HepG2 (cell line): ENCODE results near the gene CNMD. TPM values are rescaled to one million over a fixed set of nuclear protein-coding genes. Genes with fewer than 3 reads are reported as not detected.

ENCODE experiments used
- ATAC-seq: fragments of 200-7000 bp; cut with Tn5 transposase; 3 replicates; pipeline ENCODE4 v1.9.1; 2020; ENCODE audit warnings: mild to moderate bottlenecking, moderate library complexity
- BruUV-seq: library from RNA; stranded (reverse); fragments of 400-500 nt; replicated peaks from 2 replicates; lab custom pipeline; 2021; lab: Mats Ljungman, UMichigan
- CTCF ChIA-PET: fragments of 300-600 bp; formaldehyde crosslinking; extraction: SDS; loops from one replicate; lab custom pipeline; 2021; ENCODE audit warnings: low total read pairs, inconsistent platforms, low intra/inter-chr PET ratio; lab: Yijun Ruan, JAX
- POLR2A ChIA-PET: fragments of 350-600 bp; sonication (Branson Sonifier 250); formaldehyde crosslinking; loops from one replicate; lab custom pipeline; 2020; ENCODE audit warnings: antibody characterized with exemption, inconsistent platforms; lab: Yijun Ruan, JAX
- DNase-seq: peaks from one replicate; pipeline ENCODE4 v3.0.0-alpha.2; 2015; ENCODE audit warnings: low spot score
- FAIRE-seq: peaks from 3 replicates; lab custom pipeline; 2011; peaks lifted over from hg19 to GRCh38; lab: Jason Lieb, UNC
- H2AFZ ChIP-seq: one replicate; pipeline ENCODE4 v1.6.1; 2011; ENCODE audit warnings: low read length, inconsistent platforms
- H3K27ac ChIP-seq: fragments of 300-600 bp; 3 replicates; pipeline ENCODE4 v1.8.0; 2011; ENCODE audit warnings: mixed run types, mild to moderate bottlenecking, mixed read lengths, low read length, inconsistent platforms; ENCODE audit not compliant: insufficient read depth; ENCODE audit errors: extremely low read length
- H3K27me3 ChIP-seq, 2 experiments: fragments of 200-600 bp in 1 of 2; 2 replicates in 1 of 2; 3 replicates in 1 of 2; pipeline versions ENCODE4 v1.6.0 to v1.8.0; 2011; ENCODE audit warnings: low read length in 2 of 2, mild to moderate bottlenecking in 2 of 2, moderate library complexity in 2 of 2, inconsistent platforms in 1 of 2; ENCODE audit not compliant: insufficient read depth in 2 of 2, control insufficient read depth in 1 of 2
- H3K36me3 ChIP-seq, 2 experiments: fragments of 200-600 bp in 1 of 2; replicated peaks in 1 of 2; 2 replicates in 1 of 2; 3 replicates in 1 of 2; pipeline versions ENCODE4 v1.5.1 to v1.8.0; 2011; ENCODE audit warnings: low read length in 2 of 2, inconsistent platforms in 1 of 2; ENCODE audit not compliant: insufficient read depth in 2 of 2, control insufficient read depth in 1 of 2
- H3K4me1 ChIP-seq: 2 replicates; pipeline ENCODE4 v1.5.1; 2012; ENCODE audit warnings: low read length, inconsistent platforms; ENCODE audit not compliant: insufficient read depth
- H3K4me2 ChIP-seq: 2 replicates; pipeline ENCODE4 v1.6.0; 2011; ENCODE audit warnings: low read depth, low read length, inconsistent platforms
- H3K4me3 ChIP-seq, 3 experiments: fragments of 200-600 bp in 1 of 3; sonication (generic), shearing (Covaris generic) in 1 of 3; replicated peaks in 1 of 3; 2 replicates each; pipeline ENCODE4 v1.5.1; 2011 to 2016; ENCODE audit warnings: low read length in 3 of 3, inconsistent platforms in 2 of 3, low read depth in 2 of 3, mild to moderate bottlenecking in 2 of 3, control low read depth in 1 of 3, mixed read lengths in 1 of 3; ENCODE audit not compliant: insufficient read depth in 1 of 3
- H3K79me2 ChIP-seq: one replicate; pipeline ENCODE4 v1.6.1; 2011; ENCODE audit warnings: low read length, inconsistent platforms; ENCODE audit not compliant: insufficient read depth
- H3K9ac ChIP-seq: 2 replicates; pipeline ENCODE4 v1.6.0; 2011; ENCODE audit warnings: mild to moderate bottlenecking, low read depth, low read length, inconsistent platforms; ENCODE audit not compliant: insufficient read depth
- H3K9me3 ChIP-seq: 2 replicates; pipeline ENCODE4 v1.5.1; 2012; ENCODE audit warnings: mild to moderate bottlenecking, low read length
- H4K20me1 ChIP-seq: 2 replicates; pipeline ENCODE4 v1.6.0; 2011; ENCODE audit warnings: inconsistent platforms, mild to moderate bottlenecking, low read length, moderate library complexity; ENCODE audit not compliant: insufficient read depth
- HNRNPLL ChIP-seq: fragments of 200-400 bp; formaldehyde crosslinking; IDR thresholded peaks from 2 replicates; pipeline ENCODE4 v1.6.1; 2017; ENCODE audit warnings: mild to moderate bottlenecking, low read depth, low read length; ENCODE audit not compliant: poor library complexity, severe bottlenecking
- NFIB ChIP-seq: sonication (generic); formaldehyde crosslinking; IDR thresholded peaks from 2 replicates; pipeline ENCODE4 v1.9.0; 2021; ENCODE audit warnings: missing genetic modification reagents, mild to moderate bottlenecking, borderline replicate concordance
- POLR2AphosphoS2 ChIP-seq: IDR thresholded peaks from 2 replicates; pipeline ENCODE4 v1.6.1; 2011; ENCODE audit warnings: low read depth, low read length, improper control_type of control experiment
- ZNF547 ChIP-seq: sonication (generic); formaldehyde crosslinking; IDR thresholded peaks from 2 replicates; pipeline ENCODE4 v1.5.1; 2020; ENCODE audit warnings: mild to moderate bottlenecking, missing genetic modification reagents
- ZXDC ChIP-seq: sonication (generic); formaldehyde crosslinking; IDR thresholded peaks from 2 replicates; pipeline ENCODE4 v1.5.0; 2020; ENCODE audit warnings: mild to moderate bottlenecking, missing genetic modification reagents
- WGBS: methylation state at CpG from one replicate; pipeline ENCODE4 v1.1.6; 2017; ENCODE audit warnings: low lambda C conversion rate; 5-methylcytosine and 5-hydroxymethylcytosine counted together
- in situ Hi-C: cut with HindIII; loops from 2 replicates; pipeline ENCODE4 v1.10.0; 2017; ENCODE audit warnings: low pct_unique_long_range_greater_than_20kb; ENCODE audit not compliant: extremely low pct_ligation_motif_present
- intact Hi-C: fragments of 100-400 bp; cut with micrococcal nuclease; formaldehyde crosslinking; loops from one replicate; pipeline ENCODE4 v1.10.0; 2022; ENCODE audit not compliant: unreplicated experiment
- polyA plus RNA-seq, 8 experiments: library from polyadenylated mRNA; depleted of rRNA in 3 of 8; stranded (reverse) in 7 of 8; unstranded in 1 of 8; fragments of >200 nt; fragmentation: Illumina TruSeq in 4 of 8; extraction: Trizol in 4 of 8; gene quantifications; 2 replicates each; pipeline versions ENCODE4 v1.2.1 to v1.2.3, GENCODE V29; 2011 to 2016; ENCODE audit warnings: low read depth in 4 of 8, missing spikeins in 1 of 8, mixed read lengths in 1 of 8; ENCODE audit not compliant: insufficient read depth in 1 of 8
- total RNA-seq, 5 experiments: library from RNA; depleted of rRNA; stranded (reverse); fragments of >200 nt; fragmentation: Illumina TruSeq; extraction: Trizol; gene quantifications; 2 replicates each; pipeline ENCODE4 v1.2.3, GENCODE V29; 2016; ENCODE audit warnings: low read depth in 1 of 5

Gene CNMD
- total and polyA plus RNA-seq, 2 of the 13 experiments (the other 11 are each of a cell fraction or from before 2014, with no cell fraction given): not detected

GRCh38 chr13:52677823-52678222 is 61.8 kb downstream of the CNMD start:
- no peak for TF ChIP-seq ZXDC (CRISPR knock-in tag)
- peaks cover 7 to 43% of the 10 kb centered on the region in 2 experiments for H3K36me3 ChIP-seq
- ATAC-seq: no peak
- no peaks in the 10 kb centered on the region for H3K79me2 ChIP-seq
- no peaks in the 10 kb centered on the region for H3K4me1 ChIP-seq
- no peaks in the 10 kb centered on the region for H3K27me3 ChIP-seq
- BruUV-seq: no TSS peak
- no peak overlapping the region for H2AFZ ChIP-seq
- POLR2A ChIA-PET: no interaction called here
- in situ Hi-C loops (no loop called here), intact Hi-C loops (no loop called here)
- no peak for FAIRE-seq
- no peaks in the 10 kb centered on the region for H4K20me1 ChIP-seq
- CTCF ChIA-PET: no interaction called here
- no peak overlapping the region for H3K4me3 ChIP-seq
- WGBS: 93% methylated on average over 1 of the region's 1 CpG
- no peak overlapping the region for H3K27ac ChIP-seq
- no peaks in the 10 kb centered on the region for H3K9me3 ChIP-seq
- no peak overlapping the region for H3K9ac ChIP-seq
- no peak for DNase-seq
- H3K4me2 ChIP-seq: no peak overlapping the region

- Histone ChIP-seq H3K27ac (no peak overlapping the region), H3K27me3 (no peaks in the 10 kb centered on the region)
- FAIRE-seq: no peak
- intact Hi-C loops: no loop called here
- TF ChIP-seq ZNF547 (CRISPR knock-in tag) (no peak), HNRNPLL (no peak), POLR2AphosphoS2 (no peak), NFIB (CRISPR knock-in tag) (no peak)
- TF ChIP-seq, all 625 proteins: peak for 0
- ChIA-PET CTCF (no interaction called here), POLR2A (no interaction called here)
- no peak overlapping the region for H3K4me2 ChIP-seq
- DNase-seq (no peak), ATAC-seq (no peak; the same call in 2 of the 3 replicates)
- H3K79me2 ChIP-seq: no peaks in the 10 kb centered on the region
- peaks cover 5 to 47% of the 10 kb centered on the region in 2 experiments for H3K36me3 ChIP-seq
- H3K9ac ChIP-seq: no peak overlapping the region
- no peak overlapping the region for H2AFZ ChIP-seq
- no peaks in the 10 kb centered on the region for H4K20me1 ChIP-seq
- no peaks in the 10 kb centered on the region for H3K4me1 ChIP-seq
- H3K9me3 ChIP-seq: no peaks in the 10 kb centered on the region
- no peak overlapping the region for H3K4me3 ChIP-seq
- WGBS: 100% methylated on average over 1 of the region's 1 CpG
- in situ Hi-C loops: no loop called here
- no TSS peak for BruUV-seq
Measured at GRCh38 chr13:52673465-52673864, 66.2 kb downstream of the CNMD start.
